ENCODE measurements around the gene PHF21B.

GRCh38 chr22:44894782-44895181, 115.0 kb downstream of the PHF21B start:
- TF ChIP-seq, protein P1, sequence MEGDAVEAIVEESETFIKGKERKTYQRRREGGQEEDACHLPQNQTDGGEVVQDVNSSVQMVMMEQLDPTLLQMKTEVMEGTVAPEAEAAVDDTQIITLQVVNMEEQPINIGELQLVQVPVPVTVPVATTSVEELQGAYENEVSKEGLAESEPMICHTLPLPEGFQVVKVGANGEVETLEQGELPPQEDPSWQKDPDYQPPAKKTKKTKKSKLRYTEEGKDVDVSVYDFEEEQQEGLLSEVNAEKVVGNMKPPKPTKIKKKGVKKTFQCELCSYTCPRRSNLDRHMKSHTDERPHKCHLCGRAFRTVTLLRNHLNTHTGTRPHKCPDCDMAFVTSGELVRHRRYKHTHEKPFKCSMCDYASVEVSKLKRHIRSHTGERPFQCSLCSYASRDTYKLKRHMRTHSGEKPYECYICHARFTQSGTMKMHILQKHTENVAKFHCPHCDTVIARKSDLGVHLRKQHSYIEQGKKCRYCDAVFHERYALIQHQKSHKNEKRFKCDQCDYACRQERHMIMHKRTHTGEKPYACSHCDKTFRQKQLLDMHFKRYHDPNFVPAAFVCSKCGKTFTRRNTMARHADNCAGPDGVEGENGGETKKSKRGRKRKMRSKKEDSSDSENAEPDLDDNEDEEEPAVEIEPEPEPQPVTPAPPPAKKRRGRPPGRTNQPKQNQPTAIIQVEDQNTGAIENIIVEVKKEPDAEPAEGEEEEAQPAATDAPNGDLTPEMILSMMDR (conservative IDR thresholded peaks at IDR 0.05 in 1 of 2, IDR thresholded peaks at IDR 0.05 in 1 of 2; ENCODE audit: low read depth in 1 of 2, low read length in 2 of 2) = no peak
- no peak for TF ChIP-seq EZH2 (IDR thresholded peaks at IDR 0.05; ENCODE audit: low read length, missing control alignments)
